K562 (cell line): Measurements from ENCODE around the gene TCF23. TPM values are rescaled to one million over a fixed set of nuclear protein-coding genes. Genes with fewer than 3 reads are reported as not detected.

ENCODE experiments used
- ATAC-seq: fragments of 200-7000 bp; cut with Tn5 transposase; 3 replicates; pipeline ENCODE4 v1.9.1; 2020; ENCODE audit warnings: moderate library complexity
- BruUV-seq: library from RNA; stranded (reverse); fragments of 400-500 nt; replicated peaks from 2 replicates; lab custom pipeline; 2021; lab: Mats Ljungman, UMichigan
- CTCF ChIA-PET: fragments of 300-600 bp; formaldehyde crosslinking; extraction: SDS; loops from one replicate; lab custom pipeline; 2021; ENCODE audit warnings: low intra/inter-chr PET ratio; lab: Yijun Ruan, JAX
- POLR2A ChIA-PET: fragments of 300-600, 350-650 bp; sonication (Branson Sonifier 250); formaldehyde crosslinking; extraction: SDS; loops from one replicate; lab custom pipeline; 2021; ENCODE audit warnings: antibody characterized with exemption, inconsistent platforms; lab: Yijun Ruan, JAX
- DNase-seq, 4 experiments: peaks; one replicate each; pipeline versions ENCODE4 v3.0.0 to v3.0.0-alpha.2; 2011 to 2018; ENCODE audit warnings: low spot score in 3 of 4, mixed read lengths in 3 of 4; ENCODE audit errors: extremely low read depth in 1 of 4
- FAIRE-seq: peaks from 2 replicates; lab custom pipeline; 2011; peaks lifted over from hg19 to GRCh38; lab: Jason Lieb, UNC
- H2AFZ ChIP-seq: 2 replicates; pipeline ENCODE4 v1.6.0; 2011; ENCODE audit warnings: low read depth, low read length, control low read depth, inconsistent platforms
- H3K27ac ChIP-seq: fragments of 200-600 bp; 3 replicates; pipeline ENCODE4 v1.8.0; 2011; ENCODE audit warnings: low read depth, mild to moderate bottlenecking, control low read depth, inconsistent platforms, low read length, moderate library complexity, mixed read lengths; ENCODE audit errors: extremely low read depth
- H3K27me3 ChIP-seq, 2 experiments: fragments of 300-600 bp in 1 of 2; 2 replicates in 1 of 2; 3 replicates in 1 of 2; pipeline versions ENCODE4 v1.6.0 to v1.8.0; 2011; ENCODE audit warnings: inconsistent platforms in 2 of 2, low read length in 2 of 2, mild to moderate bottlenecking in 1 of 2, mixed read lengths in 1 of 2, moderate library complexity in 1 of 2; ENCODE audit not compliant: control insufficient read depth in 2 of 2, insufficient read depth in 2 of 2
- H3K36me3 ChIP-seq: fragments of 300-600 bp; 3 replicates; pipeline ENCODE4 v1.8.0; 2011; ENCODE audit warnings: mild to moderate bottlenecking, low read length, inconsistent platforms; ENCODE audit not compliant: control insufficient read depth, insufficient read depth
- H3K4me1 ChIP-seq, 2 experiments: fragments of 200-600 bp in 1 of 2; replicated peaks in 1 of 2; 2 replicates in 1 of 2; 3 replicates in 1 of 2; pipeline versions ENCODE4 v1.5.1 to v1.8.0; 2011; ENCODE audit warnings: inconsistent platforms in 2 of 2, low read length in 2 of 2, mild to moderate bottlenecking in 1 of 2, mixed read lengths in 1 of 2, moderate library complexity in 1 of 2; ENCODE audit not compliant: control insufficient read depth in 2 of 2, insufficient read depth in 2 of 2
- H3K4me2 ChIP-seq: 2 replicates; pipeline ENCODE4 v1.6.1; 2011; ENCODE audit warnings: low read length, control low read depth, inconsistent platforms, mixed read lengths; ENCODE audit not compliant: insufficient read depth
- H3K4me3 ChIP-seq: fragments of 200-600 bp; sonication (generic), shearing (Covaris generic); 2 replicates; pipeline ENCODE4 v1.5.1; 2016; ENCODE audit warnings: control low read depth, inconsistent platforms
- H3K79me2 ChIP-seq: fragments of 200-600 bp; 3 replicates; pipeline ENCODE4 v1.8.0; 2011; ENCODE audit warnings: low read length, inconsistent platforms; ENCODE audit not compliant: control insufficient read depth, insufficient read depth
- H3K9ac ChIP-seq, 2 experiments: 2 replicates each; pipeline versions ENCODE4 v1.6.0 to v1.6.1; 2011; ENCODE audit warnings: low read depth in 2 of 2, low read length in 2 of 2, control low read depth in 1 of 2, inconsistent platforms in 1 of 2, mild to moderate bottlenecking in 1 of 2, mixed read lengths in 1 of 2; ENCODE audit not compliant: insufficient read depth in 1 of 2
- H3K9me1 ChIP-seq: one replicate; pipeline ENCODE4 v1.6.0; 2011; ENCODE audit warnings: inconsistent platforms, mild to moderate bottlenecking, low read length, moderate library complexity; ENCODE audit not compliant: control insufficient read depth, insufficient read depth
- H3K9me3 ChIP-seq: replicated peaks from 2 replicates; pipeline ENCODE4 v1.5.1; 2011; ENCODE audit warnings: low read depth, low read length, inconsistent platforms; ENCODE audit not compliant: control insufficient read depth, insufficient read depth
- H4K20me1 ChIP-seq: replicated peaks from 2 replicates; pipeline ENCODE4 v1.6.1; 2011; ENCODE audit warnings: low read length, inconsistent platforms, mixed read lengths; ENCODE audit not compliant: control insufficient read depth, insufficient read depth
- CBX2 ChIP-seq: fragments of 200-600 bp; sonication (generic); IDR thresholded peaks from one replicate; pipeline ENCODE4 v1.6.1; 2012; ENCODE audit warnings: mild to moderate bottlenecking, low read length, inconsistent platforms; ENCODE audit not compliant: insufficient read depth, poor library complexity, severe bottlenecking
- CBX8 ChIP-seq: fragments of 200-600 bp; sonication (generic); IDR thresholded peaks from 2 replicates; pipeline ENCODE4 v1.6.1; 2012; ENCODE audit warnings: borderline replicate concordance, mixed run types, low read depth, mild to moderate bottlenecking, moderate library complexity, mixed read lengths, low read length, control low read depth, inconsistent platforms; ENCODE audit not compliant: poor library complexity, severe bottlenecking; ENCODE audit errors: extremely low read depth
- GABPA ChIP-seq: fragments of 200-800 bp; sonication (Bioruptor generic); conservative IDR thresholded peaks from 2 replicates; pipeline ENCODE4 v1.6.1; 2016; ENCODE audit warnings: low read depth, missing genetic modification characterization, missing compliant biosample characterization
- HDGF ChIP-seq: fragments of 450-650 bp; IDR thresholded peaks from 2 replicates; pipeline ENCODE4 v1.6.1; 2016
- TEAD4 ChIP-seq, 2 experiments: sonication (generic) in 1 of 2; formaldehyde crosslinking in 1 of 2; IDR thresholded peaks; 2 replicates each; pipeline versions ENCODE4 v1.6.1 to v1.8.0; 2012 to 2022; ENCODE audit warnings: borderline replicate concordance in 1 of 2, inconsistent platforms in 1 of 2, low read length in 1 of 2, mild to moderate bottlenecking in 1 of 2, missing genetic modification reagents in 1 of 2
- USF2 ChIP-seq: sonication (generic); formaldehyde crosslinking; IDR thresholded peaks from 2 replicates; pipeline ENCODE4 v1.5.0; 2020; ENCODE audit warnings: missing genetic modification reagents
- whole genome bisulfite sequencing: fragments of 100-300 bp; shearing (Covaris generic); methylation state at CpG from one replicate; pipeline ENCODE4 v1.1.6; 2016; ENCODE audit warnings: low coverage, mixed read lengths; ENCODE audit not compliant: insufficient coverage; ENCODE audit errors: missing lambda C conversion rate; 5-methylcytosine and 5-hydroxymethylcytosine counted together
- in situ Hi-C: fragments of 300-500 bp; cut with MboI; formaldehyde crosslinking; loops from 4 replicates; pipeline ENCODE4 v1.15.0; 2018; ENCODE audit warnings: inconsistent platforms, mixed read lengths
- intact Hi-C: fragments of 100-400 bp; cut with micrococcal nuclease; formaldehyde crosslinking; loops from 2 replicates; pipeline ENCODE4 v1.14.2; 2022
- polyA plus RNA-seq, 8 experiments: library from polyadenylated mRNA; depleted of rRNA in 4 of 8; stranded (reverse) in 5 of 8; unstranded in 3 of 8; fragments of >200 nt; fragmentation: Nextera tagmentation in 2 of 8; fragmentation: Illumina TruSeq in 1 of 8; extraction: Ambion mirVana in 2 of 8; extraction: Trizol in 1 of 8; gene quantifications; 2 replicates each; pipeline versions ENCODE4 v1.2.1 to v1.2.3, GENCODE V29; 2011 to 2014; ENCODE audit warnings: inconsistent platforms in 1 of 8, missing spikeins in 1 of 8
- total RNA-seq, 7 experiments: library from RNA; depleted of rRNA in 6 of 7; stranded (reverse); fragments of >200 nt in 6 of 7; fragmentation: Illumina TruSeq in 2 of 7; extraction: Trizol in 2 of 7; gene quantifications; 2 replicates each; pipeline versions ENCODE4 v1.2.1 to v1.2.3, GENCODE V29; 2011 to 2021; ENCODE audit warnings: low replicate concordance in 1 of 7

Gene TCF23
- total and polyA plus RNA-seq, 9 of the 15 experiments (the other 6 are each of a cell fraction or from before 2014, with no cell fraction given) = 0.07 TPM; not detected in 8

- TF ChIP-seq HDGF (no peak), TEAD4 (IDR thresholded peaks at IDR 0.05; ENCODE audit: low read length) (no peak), TEAD4 (CRISPR knock-in tag; IDR thresholded peaks at IDR 0.05; ENCODE audit: borderline replicate concordance) (no peak), CBX8 (peak; percentile 90), GABPA (tag) (no peak), CBX2 (peak; percentile 91), USF2 (CRISPR knock-in tag) (no peak)
- DNase-seq = no peak
- FAIRE-seq = no peak
- ATAC-seq = no peak
- POLR2A ChIA-PET = no interaction called here
- H3K9me1 ChIP-seq = no peaks in the 10 kb centered on the region
- H3K36me3 ChIP-seq = no peaks in the 10 kb centered on the region
- no peak overlapping the region for H3K27ac ChIP-seq
- H3K4me1 ChIP-seq = no peaks in the 10 kb centered on the region
- CTCF ChIA-PET = no interaction called here
- H4K20me1 ChIP-seq = no peaks in the 10 kb centered on the region
- in situ Hi-C loops = no loop called here
- intact Hi-C loops = no loop called here
- BruUV-seq = no TSS peak
- peaks cover 12 to 24% of the 10 kb centered on the region in 2 experiments; a peak in 4 of 5 replicates for H3K27me3 ChIP-seq
- H3K9ac ChIP-seq = no peak overlapping the region
- WGBS = 2% methylated on average over 3 of the region's 3 CpGs
- no peaks in the 10 kb centered on the region for H3K79me2 ChIP-seq
- H3K4me2 ChIP-seq = no peak overlapping the region
- H3K9me3 ChIP-seq = no peaks in the 10 kb centered on the region
- no peak overlapping the region for H2AFZ ChIP-seq
- H3K4me3 ChIP-seq = no peak overlapping the region
Observed at GRCh38 chr2:27179344-27180000, 30.7 kb downstream of the TCF23 start.
